HUES6 (cell line): ENCODE data around the gene DND1.
"Not testable (repeated sequence)": the region's sequence is repeated elsewhere in the genome, so short reads cannot be mapped to it uniquely, and the experiment has no call there.

ENCODE experiments used
- H3K27ac ChIP-seq: 2 replicates; pipeline ENCODE4 v1.7.0; 2013; ENCODE audit warnings: low read depth, mild to moderate bottlenecking, low read length, inconsistent platforms
- H3K27me3 ChIP-seq: 2 replicates; pipeline ENCODE4 v1.6.1; 2013; ENCODE audit warnings: low read length; ENCODE audit not compliant: control insufficient read depth, insufficient read depth
- H3K36me3 ChIP-seq: 2 replicates; pipeline ENCODE4 v1.6.1; 2013; ENCODE audit warnings: low read length; ENCODE audit not compliant: control insufficient read depth, insufficient read depth
- H3K4me1 ChIP-seq: 2 replicates; pipeline ENCODE4 v1.6.1; 2013; ENCODE audit warnings: low read length; ENCODE audit not compliant: control insufficient read depth, insufficient read depth
- H3K4me3 ChIP-seq: 2 replicates; pipeline ENCODE4 v1.5.1; 2013; ENCODE audit warnings: low read depth, low read length
- H3K9ac ChIP-seq: one replicate; pipeline ENCODE4 v1.6.1; 2013; ENCODE audit warnings: mild to moderate bottlenecking, low read length
- H3K9me3 ChIP-seq: 2 replicates; pipeline ENCODE4 v1.6.1; 2013; ENCODE audit warnings: low read depth, low read length; ENCODE audit not compliant: control insufficient read depth, insufficient read depth

DND1 gene

GRCh38 chr5:140639148-140639981 lies 34.0 kb downstream of the DND1 start, which contains the start of gene TMCO6:
TMCO6 (plus strand) TSS chr5:140639451; CDS start chr5:140639528, 77 bp downstream.
- H3K4me1 ChIP-seq, result peaks cover 6% of the 10 kb centered on the region
- no peaks in the 10 kb centered on the region for H3K27me3 ChIP-seq
- peak within 1 kb of the TSS; percentile 86 for H3K9ac ChIP-seq
- no peaks in the 10 kb centered on the region for H3K9me3 ChIP-seq
- H3K27ac ChIP-seq, result no peak within 1 kb of the TSS
- peaks cover 32% of the 10 kb centered on the region for H3K36me3 ChIP-seq
- H3K4me3 ChIP-seq, result peak within 1 kb of the TSS; percentile 86

- not testable (repeated sequence) for H3K9ac ChIP-seq, H3K4me1 ChIP-seq, H3K27ac ChIP-seq, H3K27me3 ChIP-seq, H3K9me3 ChIP-seq
- peaks cover 26% of the 10 kb centered on the region for H3K36me3 ChIP-seq
- H3K4me3 ChIP-seq, result peak overlapping the region; percentile 32
Measured at GRCh38 chr5:140638898-140639147, 34.6 kb downstream of the DND1 start.

- Histone ChIP-seq H3K9ac (no peak overlapping the region), H3K27ac (no peak overlapping the region), H3K9me3 (no peaks in the 10 kb centered on the region), H3K4me1 (peaks cover 6% of the 10 kb centered on the region), H3K27me3 (peaks cover 15% of the 10 kb centered on the region), H3K36me3 (peaks cover 15% of the 10 kb centered on the region), H3K4me3 (no peak overlapping the region)
Measured at GRCh38 chr5:140637371-140638100, 35.8 kb downstream of the DND1 start.

- no peaks in the 10 kb centered on the region for H3K36me3 ChIP-seq
- H3K27me3 ChIP-seq, result peaks cover 35% of the 10 kb centered on the region
- H3K4me1 ChIP-seq, result peaks cover 9% of the 10 kb centered on the region
- no peak overlapping the region for H3K27ac ChIP-seq
- 0 out of 2 replicates have a peak, but pooled peaks cover 3% of the 10 kb centered on the region for H3K9me3 ChIP-seq
- H3K9ac ChIP-seq, result no peak overlapping the region
- no peak overlapping the region for H3K4me3 ChIP-seq
Measured at GRCh38 chr5:140635291-140636257, 37.8 kb downstream of the DND1 start.

GRCh38 chr5:140634103-140634502 lies 39.3 kb downstream of the DND1 start:
- H3K4me1 ChIP-seq, result peaks cover 7% of the 10 kb centered on the region
- no peak overlapping the region for H3K4me3 ChIP-seq
- H3K27me3 ChIP-seq, result peaks cover 38% of the 10 kb centered on the region
- no peak overlapping the region for H3K9ac ChIP-seq
- H3K36me3 ChIP-seq, result no peaks in the 10 kb centered on the region
- H3K9me3 ChIP-seq, result 0 out of 2 replicates have a peak, but pooled peaks cover 3% of the 10 kb centered on the region
- no peak overlapping the region for H3K27ac ChIP-seq

GRCh38 chr5:140633501-140633900 lies 39.9 kb downstream of the DND1 start:
- Histone ChIP-seq H3K9ac (no peak overlapping the region), H3K4me1 (peaks cover 3% of the 10 kb centered on the region; the same call in 1 of the 2 replicates), H3K4me3 (peak overlapping the region; percentile 63; the same call in 1 of the 2 replicates), H3K36me3 (no peaks in the 10 kb centered on the region), H3K9me3 (peaks cover 8% of the 10 kb centered on the region), H3K27ac (no peak overlapping the region), H3K27me3 (peaks cover 38% of the 10 kb centered on the region)

- Histone ChIP-seq H3K4me3 (peak within 1 kb of the TSS; percentile 63), H3K27ac (no peak within 1 kb of the TSS), H3K9ac (no peak within 1 kb of the TSS), H3K9me3 (peaks cover 12% of the 10 kb centered on the region), H3K36me3 (no peaks in the 10 kb centered on the region), H3K27me3 (peaks cover 38% of the 10 kb centered on the region), H3K4me1 (peaks cover 3% of the 10 kb centered on the region; the same call in 1 of the 2 replicates)
Measured at GRCh38 chr5:140633021-140633471, 40.3 kb downstream of the DND1 start, which contains the start of gene CD14. CD14 (minus strand) TSS chr5:140633175; CDS start chr5:140633071, 104 bp downstream.

- no peak overlapping the region for H3K9ac ChIP-seq
- no peak overlapping the region for H3K27ac ChIP-seq
- peak overlapping the region; percentile 63 for H3K4me3 ChIP-seq
- H3K27me3 ChIP-seq, result peaks cover 38% of the 10 kb centered on the region
- no peaks in the 10 kb centered on the region for H3K36me3 ChIP-seq
- peaks cover 3% of the 10 kb centered on the region; the same call in 1 of the 2 replicates for H3K4me1 ChIP-seq
- H3K9me3 ChIP-seq, result peaks cover 16% of the 10 kb centered on the region
Measured at GRCh38 chr5:140632366-140633020, 40.9 kb downstream of the DND1 start.

GRCh38 chr5:140631831-140632365 lies 41.5 kb downstream of the DND1 start:
- H3K4me3 ChIP-seq, result peak overlapping the region; percentile 63
- no peak overlapping the region for H3K27ac ChIP-seq
- H3K4me1 ChIP-seq, result peaks cover 3% of the 10 kb centered on the region; the same call in 1 of the 2 replicates
- H3K9ac ChIP-seq, result no peak overlapping the region
- H3K9me3 ChIP-seq, result peaks cover 20% of the 10 kb centered on the region
- no peaks in the 10 kb centered on the region for H3K36me3 ChIP-seq
- peaks cover 38% of the 10 kb centered on the region for H3K27me3 ChIP-seq

- no peak overlapping the region for H3K4me3 ChIP-seq
- no peak overlapping the region for H3K9ac ChIP-seq
- peaks cover 23% of the 10 kb centered on the region for H3K9me3 ChIP-seq
- H3K27me3 ChIP-seq, result peaks cover 38% of the 10 kb centered on the region
- H3K36me3 ChIP-seq, result no peaks in the 10 kb centered on the region
- no peak overlapping the region for H3K27ac ChIP-seq
- H3K4me1 ChIP-seq, result peaks cover 3% of the 10 kb centered on the region; the same call in 1 of the 2 replicates
Measured at GRCh38 chr5:140631036-140631417, 42.3 kb downstream of the DND1 start.
